GM19438 (cell line): ENCODE measurements around the gene ANKRD42.
"Not testable (repeated sequence)": the region's sequence is repeated elsewhere in the genome, so short reads cannot be mapped to it uniquely, and the experiment has no call there.

Experiments
- ATAC-seq: cut with Tn5 transposase; IDR thresholded peaks from one replicate; pipeline ENCODE4 v1.9.1; 2021; ENCODE audit warnings: low read depth; ENCODE audit not compliant: unreplicated experiment

Gene ANKRD42

DNA sequence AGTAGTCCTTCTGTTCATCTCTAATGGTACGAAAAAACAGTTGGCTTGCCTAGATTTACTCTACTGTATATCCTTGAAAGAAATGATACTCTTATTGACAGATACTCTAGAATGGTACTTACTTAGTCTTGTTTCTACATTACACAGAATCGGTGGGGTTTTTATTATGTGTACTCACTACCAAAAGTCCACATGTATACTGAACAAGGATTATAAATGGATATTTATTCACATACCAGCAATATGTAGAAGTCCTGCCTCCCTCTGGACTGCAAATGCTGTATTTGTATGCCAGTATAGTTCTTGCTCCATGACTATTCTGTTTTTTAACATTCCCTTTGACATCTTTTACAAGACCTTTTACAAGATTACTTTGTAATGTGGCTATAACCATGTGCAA is 22.6 kb upstream of the ANKRD42 start:
- no peak for ATAC-seq

DNA sequence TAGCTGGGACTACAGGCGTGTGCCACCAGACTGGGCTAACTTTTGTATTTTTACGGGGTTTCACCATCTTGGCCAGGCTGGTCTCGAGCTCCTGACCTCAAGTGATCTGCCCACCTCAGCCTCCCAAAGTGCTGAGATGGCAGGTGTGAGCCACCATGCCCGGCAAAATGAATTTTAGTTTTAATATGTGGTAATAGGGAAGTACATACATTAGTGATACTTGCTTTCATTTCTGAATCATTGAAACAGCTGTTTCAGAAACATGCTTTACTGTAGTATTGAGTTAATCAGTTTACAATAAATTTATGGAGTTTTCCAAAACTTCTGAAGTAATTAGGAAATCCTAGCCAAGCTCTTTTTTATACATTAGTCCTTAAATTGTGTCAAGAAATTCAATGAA is 21.0 kb upstream of the ANKRD42 start:
- no peak for ATAC-seq

DNA sequence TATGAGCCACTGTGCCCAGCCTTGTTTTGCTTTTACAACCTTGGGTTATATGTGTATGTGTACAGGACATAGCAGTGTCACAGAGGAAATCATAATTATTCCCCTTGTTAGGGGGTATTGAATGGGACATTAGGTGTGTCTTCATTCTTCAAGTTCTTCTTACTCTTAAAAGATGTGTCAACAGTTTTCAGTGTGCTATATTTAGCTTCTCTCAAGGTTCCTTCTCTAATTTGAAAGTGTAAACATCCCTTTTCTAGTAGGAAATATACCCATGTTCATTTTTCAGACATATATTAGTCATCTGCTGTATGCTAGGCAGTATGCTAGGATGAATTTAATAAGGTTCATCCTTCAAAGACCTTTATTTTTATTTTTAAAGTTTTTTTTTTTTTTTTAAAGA is 19.5 kb upstream of the ANKRD42 start:
- ATAC-seq = no peak

DNA sequence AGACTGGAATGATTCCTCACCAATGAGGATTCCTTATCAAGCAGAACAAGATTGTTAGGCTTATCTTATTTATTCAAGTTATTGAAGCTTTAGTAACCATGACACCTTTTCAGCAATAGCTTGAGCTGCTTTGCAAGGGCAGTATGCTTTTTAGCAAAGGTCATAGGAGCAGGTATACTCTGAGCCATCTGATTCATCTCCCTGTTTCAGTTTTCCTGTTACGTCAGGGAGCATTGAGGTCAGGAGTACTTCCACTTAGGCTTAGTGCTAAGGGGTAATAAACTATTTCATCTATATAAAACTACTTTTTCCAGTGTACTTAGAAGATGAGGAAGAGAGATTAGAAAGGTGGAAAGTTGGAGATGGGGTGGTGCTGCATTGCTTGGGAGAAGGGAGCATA is 17.7 kb upstream of the ANKRD42 start:
- no peak for ATAC-seq

DNA sequence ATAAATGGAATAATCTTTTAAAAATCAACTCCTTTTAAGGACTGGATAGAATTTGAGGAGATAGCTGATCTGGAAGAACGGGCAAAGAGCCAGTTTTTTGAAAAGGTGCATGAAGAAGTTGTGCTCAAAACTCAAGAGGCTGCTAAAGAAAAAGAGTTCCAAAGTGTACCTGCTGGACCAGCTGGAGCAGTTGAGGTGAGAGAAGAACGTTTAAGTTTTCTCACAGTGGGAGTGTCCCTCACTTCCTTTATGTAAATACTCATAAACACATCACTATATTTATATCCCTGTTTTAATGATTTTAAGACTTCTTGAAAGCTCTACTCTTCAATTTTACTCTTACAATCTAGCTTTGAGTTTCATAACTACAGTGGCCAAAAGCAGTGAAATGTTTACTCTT is 11.7 kb upstream of the ANKRD42 start:
- ATAC-seq = no peak

DNA sequence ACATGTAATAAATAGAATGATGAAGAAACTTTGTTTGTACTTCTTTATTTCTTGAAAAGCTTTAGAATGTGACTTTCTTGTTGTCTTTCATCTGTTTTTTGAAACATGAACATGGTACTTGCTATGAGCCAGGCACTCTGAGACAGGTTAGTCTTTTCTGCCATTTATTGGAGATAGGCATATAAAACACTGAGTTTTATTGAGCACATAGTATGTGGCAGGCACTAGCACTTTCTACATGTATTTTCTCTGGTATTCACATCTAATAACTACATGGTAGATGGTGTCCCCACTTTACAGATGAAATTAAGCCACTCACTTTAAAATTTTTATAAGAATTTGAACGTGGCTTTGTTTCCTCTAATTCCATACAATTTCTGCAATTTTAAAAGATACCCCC is 7.7 kb upstream of the ANKRD42 start:
- no peak for ATAC-seq

DNA sequence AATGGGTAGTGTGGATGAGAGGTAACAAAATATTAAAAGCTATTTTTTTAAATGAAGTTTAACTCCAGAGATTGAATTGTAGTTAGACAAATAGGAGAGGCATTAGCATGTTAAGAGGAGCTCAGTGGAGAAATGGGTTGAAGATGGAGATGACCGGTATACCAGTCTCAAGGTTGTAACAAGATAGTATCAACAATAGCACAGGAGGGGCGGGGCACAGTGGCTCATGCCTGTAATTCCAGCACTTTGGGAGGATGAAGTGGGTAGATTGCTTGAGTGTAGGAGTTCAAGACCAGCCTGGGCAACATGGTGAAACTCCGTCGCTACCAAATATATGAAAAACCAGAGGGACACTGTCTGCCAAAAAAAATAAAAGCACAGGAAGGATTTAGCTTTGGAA is 6.0 kb upstream of the ANKRD42 start:
- no peak for ATAC-seq

DNA sequence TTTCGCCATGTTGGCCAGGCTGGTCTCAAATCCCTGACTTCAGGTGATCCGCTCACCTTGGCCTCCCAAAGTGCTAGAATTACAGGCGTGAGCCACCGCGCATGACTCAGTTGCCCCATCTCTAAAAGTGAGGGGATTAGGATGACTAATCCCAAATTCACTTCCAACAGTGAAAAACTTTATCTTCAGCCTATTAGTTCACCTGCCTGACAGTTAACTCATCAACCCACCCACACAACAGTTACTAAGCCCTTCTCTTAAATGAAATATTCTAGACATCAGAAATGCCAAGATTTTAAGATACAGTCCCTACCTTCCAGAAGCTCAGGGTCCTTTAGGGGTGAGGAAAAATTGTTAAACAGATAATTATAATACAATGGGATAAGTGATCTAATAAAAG is 2.0 kb upstream of the ANKRD42 start:
- no peak for ATAC-seq

DNA sequence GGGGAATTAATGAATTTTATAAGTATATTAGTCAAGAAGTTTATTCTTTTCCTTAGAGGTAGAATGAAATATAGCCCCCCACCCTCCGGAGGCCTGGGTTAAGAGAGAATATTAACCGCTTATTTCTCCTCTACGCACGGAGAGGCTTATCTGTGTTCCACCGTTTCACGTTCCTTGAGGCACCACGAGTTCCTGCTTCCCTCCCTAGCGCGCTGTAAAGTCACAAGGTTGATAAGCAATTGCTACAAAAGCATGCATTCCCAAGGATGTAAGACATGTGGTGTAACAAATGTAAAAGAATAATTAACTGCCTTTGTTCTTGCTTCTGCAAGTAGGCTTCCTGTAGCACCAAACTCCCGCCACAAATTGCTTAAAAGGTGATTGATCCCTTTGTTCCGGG is 1.5 kb upstream of the ANKRD42 start:
- no peak for ATAC-seq

DNA sequence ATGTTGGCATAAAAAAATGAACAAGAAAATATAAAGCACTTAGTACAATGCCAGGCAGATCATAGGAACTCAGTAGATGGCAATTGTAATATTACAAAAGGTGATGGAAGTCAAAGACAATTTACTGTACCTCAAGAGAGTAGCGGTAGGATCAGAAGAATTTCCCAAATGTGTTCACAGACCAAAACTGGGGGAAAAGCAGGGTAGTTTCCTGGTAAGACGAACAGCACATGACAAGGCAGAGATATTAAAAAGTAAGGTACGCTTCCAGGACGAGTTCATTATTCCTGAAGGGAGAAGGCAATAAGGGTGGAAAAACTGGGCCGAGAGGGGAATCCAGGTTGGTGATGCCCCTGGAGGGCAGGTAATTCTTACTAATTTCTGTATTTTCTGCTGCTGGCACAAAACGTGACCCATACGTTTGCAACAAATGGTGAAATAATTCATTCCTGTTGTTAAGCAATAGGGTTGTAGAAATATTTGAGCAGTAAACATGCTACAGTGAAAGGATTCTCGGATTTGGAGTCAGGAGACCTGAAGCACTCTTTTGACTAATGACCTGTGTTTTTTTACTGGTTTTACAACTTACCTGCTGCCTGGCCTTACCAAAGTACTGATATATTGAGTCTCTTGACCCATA is 786 bp upstream of the ANKRD42 start:
- ATAC-seq = no peak

DNA sequence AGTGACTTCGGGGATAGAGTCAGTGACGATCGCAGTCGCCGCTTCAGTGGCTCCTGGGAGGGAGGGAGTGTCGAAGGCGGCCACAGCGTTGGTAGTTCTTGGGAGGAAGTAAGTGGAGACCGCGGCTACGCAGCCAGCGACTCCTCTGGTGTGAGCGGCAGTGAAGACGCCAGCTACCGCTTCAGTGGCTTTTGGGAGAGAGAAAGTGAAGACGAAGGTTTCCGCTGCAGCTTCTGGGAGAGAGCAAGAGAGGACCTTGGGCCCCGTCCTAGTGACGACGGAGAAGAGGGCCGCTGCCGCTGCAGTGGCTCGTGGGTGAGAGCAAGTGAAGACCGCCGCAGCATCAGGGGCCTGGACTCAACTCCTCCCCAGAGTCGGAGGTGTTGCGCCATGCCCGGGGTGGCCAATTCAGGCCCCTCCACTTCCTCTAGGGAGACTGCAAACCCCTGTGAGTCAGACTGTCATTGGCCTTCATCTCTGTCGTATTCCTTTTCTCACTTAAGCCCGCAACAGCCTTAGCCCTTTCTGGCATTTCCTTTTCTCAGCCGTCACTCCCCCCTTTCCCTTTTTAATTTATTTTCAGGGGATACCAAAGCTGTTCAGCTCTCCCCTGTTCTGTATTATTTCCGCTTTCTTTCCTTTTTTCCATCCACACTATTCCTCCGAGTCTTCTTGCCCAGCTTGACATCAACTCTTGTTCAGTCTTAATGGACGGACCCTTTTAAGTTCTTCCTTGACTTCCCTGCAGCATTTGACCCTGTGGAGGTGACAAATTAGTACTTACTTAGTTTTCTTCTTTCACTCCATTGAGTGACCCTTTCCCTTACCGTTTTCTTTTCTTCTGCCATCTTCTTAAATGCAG is 1.0 kb downstream of the ANKRD42 start:
- peak; percentile 55 for ATAC-seq

DNA sequence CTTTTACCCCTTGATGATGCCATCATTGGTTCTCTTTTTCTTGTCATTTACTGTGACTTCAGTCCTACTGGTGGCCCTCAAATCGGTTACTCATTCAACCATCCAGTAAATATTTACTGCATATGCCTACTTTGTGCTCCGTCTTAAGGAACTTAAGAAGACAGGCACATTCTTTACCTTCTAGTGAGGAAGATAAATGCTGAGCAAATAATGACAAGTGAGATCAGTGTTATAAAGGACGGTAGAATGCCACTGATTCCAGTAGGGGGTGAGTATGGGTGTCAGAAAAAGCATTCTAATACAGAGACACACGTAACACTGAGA is 1.6 kb downstream of the ANKRD42 start:
- ATAC-seq = no peak

DNA sequence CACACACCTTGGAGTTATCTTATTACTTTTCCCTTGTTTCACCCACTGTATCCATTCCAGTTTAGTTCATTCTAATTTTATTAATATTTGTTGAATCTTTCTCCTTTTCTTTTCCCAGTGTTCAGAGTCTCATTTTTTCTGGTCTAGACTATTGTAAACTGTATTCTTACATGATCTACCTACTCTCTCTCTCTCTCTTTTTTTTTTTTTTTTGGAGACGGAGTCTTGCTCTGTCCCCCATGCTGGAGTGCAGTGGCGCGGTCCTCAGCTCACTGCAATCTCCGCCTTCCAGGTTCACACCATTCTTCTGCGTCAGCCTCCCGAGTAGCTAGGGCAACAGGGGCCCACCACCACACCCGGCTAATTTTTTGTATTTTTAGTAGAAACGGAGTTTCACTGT is 2.1 kb downstream of the ANKRD42 start:
- no peak for ATAC-seq

DNA sequence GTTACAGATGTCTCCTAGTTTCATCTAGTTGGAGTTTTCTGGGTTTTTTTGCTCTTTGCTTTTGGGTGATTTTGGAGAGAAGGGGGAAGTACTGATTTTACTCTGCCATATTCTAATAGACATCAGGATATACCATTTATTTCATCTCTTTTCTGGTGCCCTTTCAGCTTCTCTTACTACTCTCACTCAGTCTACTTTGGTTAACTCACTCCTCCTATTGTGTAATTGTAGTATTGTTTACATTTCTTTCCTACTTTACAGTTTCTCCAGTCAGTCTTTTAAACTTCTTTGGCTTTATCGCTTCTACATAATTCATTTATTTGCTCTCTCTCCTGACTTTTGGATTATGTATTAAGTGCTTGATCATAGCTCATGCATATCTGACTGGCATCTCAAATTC is 6.5 kb downstream of the ANKRD42 start:
- no peak for ATAC-seq

DNA sequence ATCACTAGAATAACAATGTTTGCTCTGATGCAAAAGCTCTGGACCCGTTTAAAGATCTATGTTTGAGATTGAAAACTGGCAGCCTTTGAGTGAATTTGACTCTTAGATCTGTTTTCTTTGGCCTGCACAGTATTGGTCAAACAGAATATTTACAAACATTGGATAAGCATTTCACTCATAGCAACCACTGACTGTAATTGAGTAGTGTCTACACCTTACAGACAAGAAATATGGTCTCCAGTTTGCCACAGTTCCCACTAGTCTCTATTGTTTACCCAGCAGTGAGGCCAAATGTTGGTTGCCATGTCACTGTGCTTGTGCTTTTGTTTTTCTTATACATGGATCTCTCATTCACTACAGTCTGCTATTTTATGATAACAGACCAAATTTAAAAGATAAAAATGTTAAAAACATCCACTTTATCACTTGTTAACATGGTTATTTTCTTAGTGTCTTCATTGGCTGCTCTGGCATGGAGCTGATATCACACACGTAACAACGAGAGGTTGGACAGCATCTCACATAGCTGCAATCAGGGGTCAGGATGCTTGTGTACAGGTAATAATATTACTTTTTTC is 12.2 kb downstream of the ANKRD42 start:
- no peak for ATAC-seq

DNA sequence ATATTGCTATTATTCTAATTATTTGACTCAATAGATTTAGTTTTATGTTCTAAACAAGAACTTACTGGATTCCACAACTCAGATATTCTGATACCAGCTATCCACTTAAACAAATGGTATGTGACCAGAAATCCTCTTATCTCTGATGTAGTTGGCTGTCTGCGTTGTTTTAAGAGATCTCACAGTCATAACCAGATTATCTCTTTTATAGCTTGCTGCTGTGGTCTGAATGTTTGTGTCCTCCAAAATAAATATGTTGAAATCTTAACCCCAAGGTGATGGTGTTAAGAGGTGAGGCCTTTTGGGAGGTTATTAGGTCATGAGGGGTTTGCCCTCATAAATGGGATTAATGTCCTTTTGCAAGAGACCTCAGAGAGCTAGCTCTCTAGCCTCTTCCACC is 12.7 kb downstream of the ANKRD42 start:
- ATAC-seq = no peak

DNA sequence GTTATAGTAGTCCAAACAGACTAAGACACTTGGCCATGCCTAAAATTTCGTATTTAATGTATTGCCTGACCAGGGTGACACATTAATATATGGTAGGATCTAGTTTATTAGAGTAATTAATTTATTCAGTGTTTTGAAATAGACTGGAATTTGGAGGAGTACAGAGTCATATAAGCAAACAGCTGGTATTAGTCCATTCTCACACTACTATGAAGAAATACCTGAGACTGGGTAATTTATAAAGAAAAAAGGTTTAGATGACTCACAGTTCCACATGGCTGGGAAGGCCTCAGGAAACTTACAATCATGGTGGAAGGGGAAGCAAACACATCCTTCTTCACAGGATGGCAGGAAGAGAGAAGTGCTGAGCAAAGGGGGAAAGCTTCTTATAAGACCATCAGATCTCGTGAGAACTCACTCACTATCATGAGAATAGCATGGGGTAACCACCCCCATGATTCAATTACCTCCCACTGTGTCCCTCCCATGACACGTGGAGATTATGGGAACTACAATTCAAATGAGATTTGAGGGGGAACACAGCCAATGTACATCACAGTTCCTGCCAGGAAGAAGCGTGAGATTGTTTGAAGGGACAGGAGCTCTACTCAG is 13.4 kb downstream of the ANKRD42 start:
- not testable (repeated sequence) for ATAC-seq

DNA sequence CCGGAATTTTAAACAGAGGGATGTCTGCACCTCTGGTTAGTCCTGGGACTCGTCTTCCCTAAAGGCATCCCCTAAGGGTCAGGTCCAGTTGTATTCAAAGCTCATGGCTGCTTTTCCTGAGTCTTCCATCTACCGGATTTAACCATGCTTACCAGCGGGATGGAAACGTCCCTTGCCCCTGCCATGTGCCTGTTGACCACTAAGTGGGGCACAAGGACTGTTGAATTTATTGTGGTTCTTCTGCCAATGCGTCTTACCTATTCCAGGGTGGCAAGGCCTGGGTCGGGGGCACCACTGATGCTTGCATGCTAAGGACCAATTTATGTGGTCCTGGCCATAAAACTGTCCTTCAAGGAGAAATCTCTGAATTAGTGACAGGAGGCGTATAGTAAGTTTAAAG is 25.6 kb downstream of the ANKRD42 start:
- no peak for ATAC-seq

DNA sequence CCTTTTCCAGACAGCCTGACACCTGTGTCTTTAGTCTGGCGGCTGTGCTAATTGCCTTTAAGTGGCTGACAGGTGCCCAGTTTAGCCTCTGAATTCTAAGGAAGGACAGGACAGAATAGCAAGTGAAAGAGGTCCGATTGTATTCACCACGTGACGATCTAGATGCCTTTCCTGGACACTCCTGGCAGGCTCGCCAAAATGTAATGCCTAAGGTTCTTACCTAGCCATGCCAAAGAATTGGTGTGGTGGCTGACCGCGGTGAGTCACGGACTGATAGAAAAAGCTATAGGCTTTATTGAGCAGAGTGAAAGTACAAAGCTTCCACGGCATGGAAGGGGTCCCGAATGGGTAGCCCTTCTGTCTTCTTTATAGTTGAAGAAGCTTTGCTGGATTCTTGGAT is 26.7 kb downstream of the ANKRD42 start:
- no peak for ATAC-seq

DNA sequence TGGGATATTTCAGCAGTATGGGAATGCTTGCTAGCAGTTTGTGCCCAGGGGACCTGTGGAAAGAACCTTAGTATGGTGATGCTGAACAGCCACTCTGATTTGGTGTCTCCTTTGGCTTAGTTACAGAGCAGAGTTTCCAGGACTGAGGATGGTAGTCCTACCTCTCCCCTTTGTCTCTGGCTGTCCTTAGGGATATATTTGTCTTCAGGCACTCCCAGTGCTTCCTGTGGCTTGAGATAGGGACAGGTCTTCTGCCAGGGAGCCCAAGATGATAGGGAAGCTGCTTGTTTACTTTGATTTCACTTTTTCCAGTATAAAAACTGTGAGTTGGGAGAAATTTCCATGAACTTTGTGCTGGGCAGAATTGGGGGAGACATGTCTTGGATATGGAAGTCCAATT is 28.2 kb downstream of the ANKRD42 start:
- no peak for ATAC-seq

DNA sequence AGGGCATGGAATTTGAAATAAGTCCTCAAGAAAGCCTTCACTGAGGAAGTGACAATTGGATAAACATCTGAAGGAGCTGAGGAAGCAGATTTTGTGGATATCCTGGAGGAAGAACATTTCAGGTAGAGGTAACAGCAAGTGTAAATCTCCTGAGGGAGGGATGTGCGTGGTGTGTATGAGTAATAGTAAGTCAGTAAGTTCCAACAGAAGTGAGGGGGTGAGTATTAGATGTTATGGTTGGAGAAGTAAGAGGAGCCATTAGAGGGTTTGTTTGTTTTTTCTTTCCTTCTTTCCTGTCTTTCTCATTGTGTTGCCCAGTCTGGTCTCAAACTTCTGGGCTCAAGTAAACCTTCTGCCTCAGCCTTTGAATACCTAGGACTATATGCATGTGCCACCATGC is 29.0 kb downstream of the ANKRD42 start:
- no peak for ATAC-seq

DNA sequence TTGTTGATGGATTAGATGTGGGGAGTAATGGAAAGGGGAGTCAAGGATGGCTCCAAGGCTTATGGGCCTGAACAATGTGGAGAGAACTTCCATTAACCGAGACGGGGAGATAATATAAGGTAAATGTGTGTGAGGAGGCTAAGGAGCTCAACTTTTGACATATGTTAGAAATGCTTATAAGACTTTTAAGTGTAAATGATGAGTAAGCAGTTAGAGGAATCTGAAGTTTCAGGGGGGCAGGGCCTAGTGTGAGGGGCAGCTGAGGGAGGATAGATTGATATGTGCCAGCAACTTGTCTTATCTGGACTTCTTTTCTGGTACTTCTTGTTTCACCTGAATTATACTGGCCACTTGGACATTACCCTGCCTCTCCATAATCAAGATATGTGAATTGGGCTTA is 29.9 kb downstream of the ANKRD42 start:
- ATAC-seq = no peak
